NB4 (cell line): ENCODE results near the gene ELFN2.
"Not testable (repeated sequence)": the region's sequence is repeated elsewhere in the genome, so short reads cannot be mapped to it uniquely, and the experiment has no call there.

ENCODE experiments used
- CTCF ChIP-seq: IDR thresholded peaks from one replicate; pipeline ENCODE4 v1.5.1; 2012; ENCODE audit warnings: low read depth, low read length
- MAX ChIP-seq: IDR thresholded peaks from 2 replicates; pipeline ENCODE4 v1.6.1; 2011; ENCODE audit warnings: low read depth, low read length

- TF ChIP-seq MAX, CTCF: not testable (repeated sequence)
These were observed 27.8 kb downstream of the ELFN2 start for GRCh38 chr22:37399457-37399856.
